Endothelial cell (in vitro differentiated cells): ENCODE results near the gene WDR93. TPM values are rescaled to one million over a fixed set of nuclear protein-coding genes. Genes with fewer than 3 reads are reported as not detected.

Source experiments
- DNase-seq: peaks from one replicate; pipeline ENCODE4 v3.0.0; 2021; ENCODE audit warnings: low spot score
- H3K27ac Mint-ChIP-seq: one replicate; pipeline ENCODE4 v1.8.0; 2021; ENCODE audit warnings: mixed read lengths, inconsistent platforms; ENCODE audit not compliant: unreplicated experiment
- H3K27me3 Mint-ChIP-seq: one replicate; pipeline ENCODE4 v1.8.0; 2021; ENCODE audit warnings: mild to moderate bottlenecking, moderate library complexity, mixed read lengths, inconsistent platforms; ENCODE audit not compliant: unreplicated experiment
- H3K36me3 Mint-ChIP-seq: one replicate; pipeline ENCODE4 v1.8.0; 2021; ENCODE audit warnings: mild to moderate bottlenecking, low read depth, mixed read lengths, inconsistent platforms; ENCODE audit not compliant: unreplicated experiment
- H3K4me1 Mint-ChIP-seq: one replicate; pipeline ENCODE4 v1.8.0; 2021; ENCODE audit warnings: mild to moderate bottlenecking, mixed read lengths, inconsistent platforms; ENCODE audit not compliant: unreplicated experiment
- H3K4me3 Mint-ChIP-seq: one replicate; pipeline ENCODE4 v1.8.0; 2021; ENCODE audit warnings: mild to moderate bottlenecking, mixed read lengths, inconsistent platforms; ENCODE audit not compliant: unreplicated experiment
- H3K9me3 Mint-ChIP-seq: one replicate; pipeline ENCODE4 v1.8.0; 2021; ENCODE audit warnings: mixed read lengths, inconsistent platforms; ENCODE audit not compliant: unreplicated experiment
- CTCF ChIP-seq: fragments of 200-600 bp; sonication (generic); IDR thresholded peaks from one replicate; pipeline ENCODE4 v1.5.0; 2021; ENCODE audit warnings: antibody characterized with exemption; ENCODE audit not compliant: unreplicated experiment
- total RNA-seq: library from RNA; stranded (reverse); fragmentation: NEBNext Ultra II Directional; extraction: Animal tissue kit (Norgen Biotek cat#: 25700); gene quantifications from one replicate; pipeline ENCODE4 v1.2.1, GENCODE V29; 2021; ENCODE audit not compliant: unreplicated experiment

Gene WDR93
- total RNA-seq, 1 donor from 2014 or later = 0.13 TPM

GRCh38 chr15:89666184-89666857 lies 24.3 kb upstream of the WDR93 start:
- Mint-ChIP-seq H3K27ac (no peak overlapping the region), H3K9me3 (no peaks in the 10 kb centered on the region), H3K4me3 (no peak overlapping the region), H3K27me3 (peaks cover 10% of the 10 kb centered on the region), H3K36me3 (no peaks in the 10 kb centered on the region), H3K4me1 (peaks cover 5% of the 10 kb centered on the region)
- DNase-seq = no peak
- no peak for TF ChIP-seq CTCF

- Mint-ChIP-seq H3K36me3 (no peaks in the 10 kb centered on the region), H3K27me3 (peaks cover 10% of the 10 kb centered on the region), H3K4me1 (peaks cover 5% of the 10 kb centered on the region), H3K9me3 (no peaks in the 10 kb centered on the region), H3K4me3 (no peak overlapping the region), H3K27ac (no peak overlapping the region)
- DNase-seq = no peak
- TF ChIP-seq CTCF = no peak
These were observed 23.5 kb upstream of the WDR93 start for GRCh38 chr15:89666858-89667705.

- Mint-ChIP-seq H3K4me3 (no peak overlapping the region), H3K9me3 (no peaks in the 10 kb centered on the region), H3K4me1 (peaks cover 3% of the 10 kb centered on the region), H3K27me3 (peaks cover 8% of the 10 kb centered on the region), H3K27ac (no peak overlapping the region), H3K36me3 (no peaks in the 10 kb centered on the region)
- DNase-seq = no peak
- TF ChIP-seq CTCF = no peak
These were observed 23.0 kb upstream of the WDR93 start for GRCh38 chr15:89667706-89667960.

GRCh38 chr15:89668171-89668570 lies 22.4 kb upstream of the WDR93 start:
- Mint-ChIP-seq H3K27me3 (peaks cover 7% of the 10 kb centered on the region), H3K4me3 (no peak overlapping the region), H3K4me1 (no peaks in the 10 kb centered on the region), H3K36me3 (no peaks in the 10 kb centered on the region), H3K27ac (no peak overlapping the region), H3K9me3 (no peaks in the 10 kb centered on the region)
- no peak for TF ChIP-seq CTCF
- DNase-seq = no peak

GRCh38 chr15:89669309-89669865 lies 21.2 kb upstream of the WDR93 start:
- Mint-ChIP-seq H3K27ac (no peak overlapping the region), H3K36me3 (peaks cover 7% of the 10 kb centered on the region), H3K4me1 (no peaks in the 10 kb centered on the region), H3K27me3 (peaks cover 5% of the 10 kb centered on the region), H3K4me3 (no peak overlapping the region), H3K9me3 (no peaks in the 10 kb centered on the region)
- DNase-seq = no peak
- no peak for TF ChIP-seq CTCF
